NB4 (cell line): ENCODE data around the gene GLYATL1B.

ENCODE experiments used
- CTCF ChIP-seq: IDR thresholded peaks from one replicate; pipeline ENCODE4 v1.5.1; 2012; ENCODE audit warnings: low read depth, low read length
- MAX ChIP-seq: IDR thresholded peaks from 2 replicates; pipeline ENCODE4 v1.6.1; 2011; ENCODE audit warnings: low read depth, low read length
- MYC ChIP-seq: IDR thresholded peaks from 2 replicates; pipeline ENCODE4 v1.6.1; 2011; ENCODE audit warnings: low read depth, low read length
- POLR2A ChIP-seq: IDR thresholded peaks from 2 replicates; pipeline ENCODE4 v1.6.1; 2011; ENCODE audit warnings: mild to moderate bottlenecking; ENCODE audit not compliant: insufficient read length; ENCODE audit errors: extremely low read depth

- TF ChIP-seq POLR2A = no peak
- TF ChIP-seq CTCF = peak; percentile 99
- no peak for TF ChIP-seq MYC
- TF ChIP-seq MAX = no peak
These were observed 49.7 kb downstream of the GLYATL1B start for GRCh38 chr11:59135648-59136461.
